Activated CD8-positive, alpha-beta memory T cell treated with anti-CD3 and anti-CD28 coated beads, Interleukin-2, amount 10 ng/mL, durations not matched to agents 7 days and 5 days (primary cell): ENCODE results near the gene SH2B2. TPM values are rescaled to one million over a fixed set of nuclear protein-coding genes. Genes with fewer than 3 reads are reported as not detected.

Experiments used
- microRNA-seq: library from miRNA; unstranded; fragments of <30 nt; microRNA quantifications from one replicate; pipeline ENCODE4 v1.2.0, GENCODE V29; 2022
- total RNA-seq, 2 experiments: library from RNA; stranded (reverse); gene quantifications; one replicate each; pipeline ENCODE4 v1.2.3, GENCODE V29; 2021

Gene SH2B2
- total RNA-seq, 2 experiments from 2014 or later = 1.3 TPM

Small RNA genes lying within 50 kb of the gene (microRNA-seq; reads per million reads assigned to microRNA genes)
- gene MIR4285 = not detected

Other genes starting within 250 kb of the SH2B2 start
- not detected for gene SPDYE6, start 69.6 kb downstream of the SH2B2 start, total RNA-seq
- gene PRKRIP1, start 109.5 kb downstream of the SH2B2 start, total RNA-seq = 10 to 100 TPM; 22.2 to 34.5 TPM
- 10 to 100 TPM; 58.1 to 73.7 TPM for gene ORAI2, start 146.7 kb downstream of the SH2B2 start, total RNA-seq
- gene ALKBH4, start 178.0 kb downstream of the SH2B2 start, total RNA-seq = 10 to 100 TPM; 11.2 to 14.6 TPM
- 10 to 100 TPM; 20.6 to 24.0 TPM for gene LRWD1, start 178.1 kb downstream of the SH2B2 start, total RNA-seq
- 10 to 100 TPM; 52.9 to 56.7 TPM for gene POLR2J, start 192.1 kb downstream of the SH2B2 start, total RNA-seq
- 10 to 100 TPM; 14.8 to 16.7 TPM for gene RASA4B, start 230.9 kb downstream of the SH2B2 start, total RNA-seq